Spleen (tissue), 11 donors: ENCODE results near the gene RAPGEF4. TPM values are rescaled to one million over a fixed set of nuclear protein-coding genes. Genes with fewer than 3 reads are reported as not detected.

Experiments used
- DNase-seq: peaks from one replicate; pipeline ENCODE4 v3.0.0-alpha.2; 2020
- H3K27ac ChIP-seq, 8 donors: fragments of 200-600 bp; sonication (generic) in 7 of 8; 1 replicate in 4 of 8; 2 replicates in 4 of 8; pipeline versions ENCODE4 v1.5.0 to v1.8.0; 2016 to 2021; ENCODE audit warnings: inconsistent platforms in 4 of 8, mild to moderate bottlenecking in 4 of 8, moderate library complexity in 1 of 8
- H3K27me3 ChIP-seq, 7 donors: fragments of 200-600 bp; sonication (generic) in 6 of 7; replicated peaks in 1 of 7; 1 replicate in 4 of 7; 2 replicates in 3 of 7; pipeline versions ENCODE4 v1.5.0 to v1.8.0; 2016 to 2021; ENCODE audit warnings: inconsistent platforms in 3 of 7, mild to moderate bottlenecking in 1 of 7
- H3K36me3 ChIP-seq, 6 donors: fragments of 200-600 bp; sonication (generic) in 5 of 6; 1 replicate in 4 of 6; 2 replicates in 2 of 6; pipeline versions ENCODE4 v1.5.0 to v1.8.0; 2016 to 2021; ENCODE audit warnings: inconsistent platforms in 2 of 6
- H3K4me1 ChIP-seq, 6 donors: fragments of 200-600 bp; sonication (generic) in 5 of 6; 1 replicate in 3 of 6; 2 replicates in 3 of 6; pipeline versions ENCODE4 v1.5.0 to v1.8.0; 2016 to 2021; ENCODE audit warnings: inconsistent platforms in 3 of 6
- H3K4me3 ChIP-seq, 8 donors: fragments of 200-600 bp; sonication (generic) in 7 of 8; 1 replicate in 4 of 8; 2 replicates in 4 of 8; pipeline versions ENCODE4 v1.5.0 to v1.8.0; 2016 to 2021; ENCODE audit warnings: inconsistent platforms in 4 of 8, mild to moderate bottlenecking in 4 of 8, moderate library complexity in 2 of 8
- H3K9me3 ChIP-seq, 8 donors: fragments of 200-600 bp; sonication (generic) in 7 of 8; 1 replicate in 4 of 8; 2 replicates in 4 of 8; pipeline versions ENCODE4 v1.5.0 to v1.8.0; 2016 to 2021; ENCODE audit warnings: inconsistent platforms in 4 of 8
- POLR2A ChIP-seq, 3 donors: fragments of 450-650 bp; IDR thresholded peaks; one replicate each; pipeline ENCODE4 v1.5.1; 2017; ENCODE audit warnings: antibody characterized with exemption in 3 of 3, mild to moderate bottlenecking in 1 of 3
- POLR2AphosphoS5 ChIP-seq, 3 donors: sonication (generic); formaldehyde crosslinking; IDR thresholded peaks; one replicate each; pipeline ENCODE4 v1.5.1; 2017; ENCODE audit warnings: antibody characterized with exemption in 3 of 3
- WGBS, 5 donors: extraction: QIAGEN DNeasy Blood & Tissue Kit in 3 of 5; methylation state at CpG; one replicate each; pipeline versions ENCODE4 v1.1.5 to v1.1.7; 2013 to 2018; 5-methylcytosine and 5-hydroxymethylcytosine counted together
- intact Hi-C: fragments of 100-400 bp; cut with DNase I; formaldehyde crosslinking; loops from one replicate; pipeline ENCODE4 v1.15.0; 2023; ENCODE audit warnings: low total_unique reads
- polyA plus RNA-seq, 3 donors: library from polyadenylated mRNA; stranded (reverse); fragments of 200-250 nt; gene quantifications; one replicate each; pipeline ENCODE4 v1.2.1, GENCODE V29; 2013
- total RNA-seq, 7 donors: library from RNA; depleted of rRNA in 3 of 7; stranded (reverse); fragments of >200 nt in 3 of 7; fragmentation: NEBNext Ultra II Directional in 4 of 7; extraction: Animal tissue kit (Norgen Biotek cat#: 25700) in 4 of 7; gene quantifications; one replicate each; pipeline versions ENCODE4 v1.1.0 to v1.2.1, GENCODE V29; 2016 to 2021
- TF ChIP-seq, protein P1 (sequence below), 11 experiments: fragments of 200-600 bp in 7 of 11; fragments of 450-650 bp in 4 of 11; sonication (generic) in 4 of 11; IDR thresholded peaks in 8 of 11; conservative IDR thresholded peaks in 3 of 11; 1 replicate in 7 of 11; 2 replicates in 4 of 11; pipeline versions ENCODE4 v1.4.0 to v1.8.0; 2016 to 2021; ENCODE audit warnings: antibody characterized with exemption in 11 of 11, inconsistent platforms in 4 of 11, mild to moderate bottlenecking in 1 of 11
- donor health status: healthy with polysubstance abuse.
- donor health status: DM: no; HTN: no; CAD: no; lungs with moderate emphysema.
- donor health status: DM: no; HTN: no; CAD: no.
- donor health status: Bipolar disorder and iron deficiency.
- donor health status: healthy.
- donor health status: DM: no; HTN: no; CAD: no.
- donor health status: DM: yes; HTN: yes; CAD: no.

RAPGEF4 gene
- total and polyA plus RNA-seq, 10 donors = 0.52 to 11.0 (median 1.9) TPM

DNA sequence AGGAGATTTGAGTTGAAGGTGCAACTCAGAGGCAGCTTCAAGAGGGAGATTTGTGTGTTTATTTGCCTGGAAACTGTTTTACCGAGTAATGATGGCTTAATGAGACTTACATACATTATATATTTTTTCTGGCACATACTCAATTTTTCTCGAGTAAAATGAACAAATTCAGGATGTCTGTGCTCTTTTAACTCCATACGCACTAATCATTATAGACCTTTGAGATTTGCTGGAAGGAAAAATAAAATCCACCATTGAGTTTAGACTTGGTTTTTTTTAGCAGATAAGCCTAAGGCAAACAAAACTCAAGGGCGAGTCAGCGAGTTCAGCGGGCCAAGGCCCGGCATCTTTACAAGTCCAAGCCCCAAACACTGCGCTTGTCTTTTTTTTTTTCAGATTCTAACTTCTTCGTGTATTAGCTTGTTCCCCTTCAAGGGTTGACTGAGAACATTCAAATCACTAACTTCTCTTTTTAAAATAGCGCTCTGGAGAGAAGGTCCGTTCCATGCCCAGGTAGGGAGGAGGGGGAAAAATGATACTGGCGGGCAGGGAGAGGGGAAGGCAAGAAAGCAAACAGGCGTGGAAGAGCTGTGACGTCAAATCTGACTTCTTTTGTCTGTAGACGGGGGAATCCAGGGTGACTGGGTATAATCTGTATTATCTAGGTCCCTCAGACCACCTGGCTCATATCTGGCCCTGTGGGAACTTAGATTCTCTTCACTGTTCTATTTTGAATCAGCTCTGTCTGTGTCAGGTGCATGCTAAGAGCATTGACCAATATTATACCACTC lies 267.3 kb downstream of the RAPGEF4 start:
- Histone ChIP-seq H3K36me3 (no peaks in the 10 kb centered on the region), H3K4me1 (no peaks in the 10 kb centered on the region), H3K4me3 (no peak overlapping the region), H3K27me3 (peaks cover 0 to 4% (median 0%) of the 10 kb centered on the region in 7 donors), H3K27ac (no peak overlapping the region), H3K9me3 (no peaks in the 10 kb centered on the region)
- WGBS, 5 donors = 72 to 81% (median 76%) methylated on average over 15 of the region's 15 CpGs
- DNase-seq = no peak
- TF ChIP-seq POLR2A (IDR thresholded peaks at IDR 0.05) (no peak), POLR2AphosphoS5 (IDR thresholded peaks at IDR 0.05) (no peak)
- TF ChIP-seq, protein P1, sequence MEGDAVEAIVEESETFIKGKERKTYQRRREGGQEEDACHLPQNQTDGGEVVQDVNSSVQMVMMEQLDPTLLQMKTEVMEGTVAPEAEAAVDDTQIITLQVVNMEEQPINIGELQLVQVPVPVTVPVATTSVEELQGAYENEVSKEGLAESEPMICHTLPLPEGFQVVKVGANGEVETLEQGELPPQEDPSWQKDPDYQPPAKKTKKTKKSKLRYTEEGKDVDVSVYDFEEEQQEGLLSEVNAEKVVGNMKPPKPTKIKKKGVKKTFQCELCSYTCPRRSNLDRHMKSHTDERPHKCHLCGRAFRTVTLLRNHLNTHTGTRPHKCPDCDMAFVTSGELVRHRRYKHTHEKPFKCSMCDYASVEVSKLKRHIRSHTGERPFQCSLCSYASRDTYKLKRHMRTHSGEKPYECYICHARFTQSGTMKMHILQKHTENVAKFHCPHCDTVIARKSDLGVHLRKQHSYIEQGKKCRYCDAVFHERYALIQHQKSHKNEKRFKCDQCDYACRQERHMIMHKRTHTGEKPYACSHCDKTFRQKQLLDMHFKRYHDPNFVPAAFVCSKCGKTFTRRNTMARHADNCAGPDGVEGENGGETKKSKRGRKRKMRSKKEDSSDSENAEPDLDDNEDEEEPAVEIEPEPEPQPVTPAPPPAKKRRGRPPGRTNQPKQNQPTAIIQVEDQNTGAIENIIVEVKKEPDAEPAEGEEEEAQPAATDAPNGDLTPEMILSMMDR (IDR thresholded peaks at IDR 0.05 in 8 of 11, conservative IDR thresholded peaks at IDR 0.05 in 3 of 11) = no peak
- intact Hi-C loops = no loop called here

DNA sequence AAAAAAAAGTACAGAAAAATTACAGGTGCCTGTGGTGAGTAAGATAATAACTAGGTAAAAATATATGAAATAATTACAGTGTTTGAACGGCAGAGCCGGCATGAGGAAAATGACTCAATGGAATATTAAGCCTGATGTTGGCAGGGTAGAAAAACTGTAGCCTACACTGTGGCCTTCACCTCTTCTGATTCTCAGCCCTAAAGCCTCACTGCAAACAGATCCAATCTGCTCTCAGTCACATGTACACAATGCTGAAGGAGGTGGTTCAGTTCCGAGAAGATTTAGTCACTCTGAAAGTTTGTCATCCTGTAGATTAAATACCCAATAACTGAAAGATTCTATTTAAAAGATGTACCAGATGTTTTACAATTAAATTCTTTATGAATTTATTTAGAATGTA lies 273.1 kb downstream of the RAPGEF4 start:
- Histone ChIP-seq H3K9me3 (no peaks in the 10 kb centered on the region), H3K4me3 (no peak overlapping the region), H3K4me1 (no peaks in the 10 kb centered on the region), H3K27ac (no peak overlapping the region), H3K27me3 (peaks cover 0 to 6% (median 0%) of the 10 kb centered on the region in 7 donors), H3K36me3 (no peaks in the 10 kb centered on the region)
- TF ChIP-seq, protein P1 (IDR thresholded peaks at IDR 0.05 in 8 of 11, conservative IDR thresholded peaks at IDR 0.05 in 3 of 11) = no peak
- TF ChIP-seq POLR2AphosphoS5 (IDR thresholded peaks at IDR 0.05) (no peak), POLR2A (IDR thresholded peaks at IDR 0.05) (no peak)
- no peak for DNase-seq
- WGBS, 5 donors = 81 to 95% (median 93%) methylated on average over 3 of the region's 3 CpGs
- intact Hi-C loops = no loop called here

DNA sequence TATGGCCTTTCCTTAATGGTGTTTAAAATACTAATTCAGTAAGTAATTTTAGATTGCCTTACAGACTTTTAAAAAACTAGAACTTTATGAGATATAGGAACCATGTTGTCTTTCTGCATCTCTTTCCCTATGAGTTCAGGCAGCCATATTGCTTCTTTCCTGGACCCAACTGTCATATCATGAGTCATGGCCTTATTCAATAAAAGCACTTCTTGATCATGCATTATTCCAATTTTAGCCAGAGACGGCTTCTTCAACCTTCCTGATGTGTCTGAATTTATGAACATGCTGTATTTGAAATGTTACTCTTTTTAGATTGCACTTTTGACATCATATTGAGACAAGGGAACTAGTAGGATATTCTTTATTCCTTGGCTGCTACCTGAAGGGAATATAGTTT lies 274.6 kb downstream of the RAPGEF4 start:
- no peaks in the 10 kb centered on the region for H3K4me1 ChIP-seq
- 75 to 95% (median 83%) methylated on average over 1 of the region's 1 CpG for WGBS, 5 donors
- no peak overlapping the region for H3K4me3 ChIP-seq
- DNase-seq = no peak
- intact Hi-C loops = no loop called here
- no peaks in the 10 kb centered on the region for H3K9me3 ChIP-seq
- H3K27ac ChIP-seq = no peak overlapping the region
- H3K27me3 ChIP-seq = peaks cover 0 to 6% (median 0%) of the 10 kb centered on the region in 7 donors
- no peaks in the 10 kb centered on the region for H3K36me3 ChIP-seq
- TF ChIP-seq, protein P1 (IDR thresholded peaks at IDR 0.05 in 8 of 11, conservative IDR thresholded peaks at IDR 0.05 in 3 of 11) = no peak
- TF ChIP-seq POLR2AphosphoS5 (IDR thresholded peaks at IDR 0.05) = no peak
- TF ChIP-seq POLR2A (IDR thresholded peaks at IDR 0.05) = no peak

DNA sequence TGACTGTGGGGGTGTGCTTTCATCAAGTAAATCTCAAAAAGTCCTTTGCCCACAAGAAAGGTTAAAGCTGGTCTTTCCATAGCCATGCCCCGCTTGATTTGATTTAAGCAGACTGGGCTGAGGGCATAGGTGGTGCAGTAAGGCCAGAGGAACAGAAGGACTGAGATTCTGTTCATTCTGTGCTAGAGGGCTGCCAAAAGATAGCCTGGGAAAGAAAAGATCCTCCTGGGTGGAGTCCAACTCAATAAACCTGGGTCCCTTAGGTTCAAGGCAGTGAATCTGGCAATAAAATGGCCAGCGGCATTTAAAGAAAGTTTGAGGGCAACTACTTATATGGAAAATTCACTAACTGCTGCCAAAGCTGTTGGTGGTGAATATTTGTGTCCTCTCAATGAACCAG lies 280.8 kb downstream of the RAPGEF4 start:
- Histone ChIP-seq H3K9me3 (no peaks in the 10 kb centered on the region), H3K4me1 (no peaks in the 10 kb centered on the region), H3K27me3 (no peaks in the 10 kb centered on the region), H3K27ac (no peak overlapping the region), H3K36me3 (no peaks in the 10 kb centered on the region), H3K4me3 (no peak overlapping the region)
- TF ChIP-seq POLR2AphosphoS5 (IDR thresholded peaks at IDR 0.05) (no peak), POLR2A (IDR thresholded peaks at IDR 0.05) (no peak)
- TF ChIP-seq, protein P1 (IDR thresholded peaks at IDR 0.05 in 8 of 11, conservative IDR thresholded peaks at IDR 0.05 in 3 of 11) = no peak
- intact Hi-C loops = no loop called here
- DNase-seq = no peak
- 85 to 97% (median 96%) methylated on average over 2 of the region's 2 CpGs for WGBS, 5 donors
